GM21526 (cell line): ENCODE data around the gene RPF1.
"Not testable (repeated sequence)": the region's sequence is repeated elsewhere in the genome, so short reads cannot be mapped to it uniquely, and the experiment has no call there.

Experiments used
- ATAC-seq: cut with Tn5 transposase; IDR thresholded peaks from one replicate; pipeline ENCODE4 v1.9.1; 2021; ENCODE audit warnings: moderate library complexity; ENCODE audit not compliant: unreplicated experiment, low FRiP score

RPF1 gene

DNA sequence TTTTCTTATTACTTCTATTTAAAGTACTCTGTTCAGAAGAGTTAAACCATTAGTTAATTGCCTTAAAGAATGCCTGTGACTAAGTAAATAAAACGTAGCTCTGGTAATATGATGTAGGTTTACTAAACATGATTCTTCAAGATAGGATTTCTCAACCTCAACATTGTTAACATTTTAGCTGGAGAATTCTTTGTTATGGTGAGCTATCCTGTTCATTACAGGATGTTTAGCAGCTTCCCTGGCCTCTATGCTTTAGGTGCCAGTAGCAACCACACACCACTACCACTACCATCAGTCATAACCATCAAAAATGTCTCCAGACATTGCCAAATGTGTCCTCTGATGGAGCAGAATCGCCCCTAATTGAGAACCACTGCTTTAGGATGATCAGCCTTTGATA is 10.7 kb downstream of the RPF1 start:
- no peak for ATAC-seq

DNA sequence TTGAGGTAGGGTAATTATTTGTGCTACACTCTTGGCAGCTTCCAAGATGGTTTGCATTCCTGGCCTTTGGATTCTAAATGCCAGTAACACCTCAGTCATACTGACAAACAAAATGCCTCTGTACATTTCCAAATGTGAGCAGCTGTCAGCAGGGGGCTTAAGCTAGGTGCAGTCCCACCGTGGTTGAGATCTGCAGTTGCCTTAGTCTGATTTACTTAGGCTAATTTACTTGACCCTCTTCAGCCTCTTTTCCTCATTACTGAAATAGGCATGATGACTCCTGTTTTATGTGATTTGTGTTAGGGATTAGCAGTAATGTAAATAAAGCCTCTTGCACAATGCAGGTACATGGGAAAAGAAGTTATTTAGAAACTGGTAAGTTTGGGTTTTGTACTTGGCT is 13.7 kb downstream of the RPF1 start:
- no peak for ATAC-seq

DNA sequence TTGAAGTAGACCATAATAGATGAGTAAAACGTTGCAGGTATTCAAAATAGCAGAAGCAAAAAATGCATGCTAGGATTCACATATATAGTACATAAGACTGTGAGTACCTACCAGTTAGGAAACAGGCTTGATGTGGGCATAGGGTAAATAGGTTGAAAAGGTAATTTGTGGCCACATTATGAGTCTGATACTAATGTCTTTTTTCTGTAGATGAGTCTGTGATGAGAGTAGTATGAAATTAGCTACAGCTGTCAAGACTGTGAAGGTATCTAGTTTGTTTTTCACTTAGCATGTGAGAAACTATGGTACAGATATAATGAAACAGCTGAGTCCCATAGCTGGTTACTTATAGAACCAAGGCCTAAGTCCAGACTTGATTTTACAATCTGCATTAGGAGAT is 14.7 kb downstream of the RPF1 start:
- no peak for ATAC-seq

DNA sequence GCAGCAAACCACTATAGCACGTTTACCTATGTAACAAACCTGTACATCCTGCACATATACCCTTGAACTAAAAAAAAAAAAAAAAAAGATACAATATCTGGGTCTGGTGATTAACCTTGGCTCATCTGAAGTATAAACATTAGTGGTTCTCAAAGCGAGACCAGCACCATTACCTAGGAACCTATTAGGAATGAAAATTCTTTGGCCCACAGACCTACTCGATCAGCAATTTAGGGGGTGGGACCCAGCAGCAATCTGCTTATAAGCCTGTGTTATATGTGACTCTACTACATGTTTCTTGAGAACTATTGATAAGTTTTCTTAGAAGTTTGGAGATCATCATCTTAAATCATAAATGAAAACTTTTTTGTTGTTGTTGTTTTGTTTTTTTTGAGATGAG is 17.4 kb downstream of the RPF1 start:
- no peak for ATAC-seq

DNA sequence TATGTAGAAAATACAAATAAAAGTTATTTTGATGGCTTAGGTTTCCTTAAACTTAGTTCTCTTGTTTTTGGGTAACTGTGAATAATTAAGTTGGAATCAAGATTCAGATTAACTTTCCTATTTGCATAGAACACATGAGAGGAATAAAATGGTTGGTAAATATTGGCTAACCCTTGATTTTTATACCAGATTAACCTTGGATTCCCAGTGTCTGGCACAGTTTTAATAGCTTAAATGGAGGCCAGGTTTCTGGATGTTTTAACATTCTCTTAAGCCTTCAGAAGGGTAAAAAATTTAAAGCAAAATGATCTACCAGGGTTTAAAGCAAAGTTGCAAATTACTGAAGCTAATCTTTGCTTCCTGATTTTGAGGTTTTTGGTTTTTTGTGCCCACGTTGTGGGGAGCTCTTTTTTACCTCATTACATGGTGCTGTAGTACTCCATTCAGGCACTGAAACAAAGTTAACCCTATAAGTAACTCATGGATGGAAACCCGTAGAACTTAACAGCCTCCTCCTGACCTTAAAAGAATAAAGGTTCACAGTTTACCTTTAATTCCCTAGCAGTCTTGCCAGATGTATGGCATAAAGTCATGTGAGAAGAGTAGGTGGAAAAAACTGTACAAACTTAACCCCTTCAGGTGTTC is 18.7 kb downstream of the RPF1 start:
- ATAC-seq = no peak

DNA sequence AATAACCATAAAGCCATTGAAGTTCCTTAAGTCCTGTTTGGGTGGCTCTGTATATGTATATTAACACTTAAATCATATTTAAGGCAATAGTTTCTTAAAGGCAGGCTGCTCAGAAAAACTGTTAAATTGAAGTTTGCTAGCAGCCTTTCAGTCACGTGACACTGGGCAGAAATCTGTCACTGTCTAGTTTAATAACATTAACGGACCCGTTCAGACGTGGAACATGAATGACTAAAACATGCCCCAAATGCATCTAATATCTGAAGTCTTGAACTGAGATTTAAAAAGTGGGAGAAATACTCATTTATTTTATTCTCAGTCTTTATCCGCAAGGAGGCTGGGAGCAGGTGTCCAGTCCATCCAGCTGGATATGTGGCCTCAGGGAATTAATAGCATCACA is 23.9 kb downstream of the RPF1 start:
- no peak for ATAC-seq

DNA sequence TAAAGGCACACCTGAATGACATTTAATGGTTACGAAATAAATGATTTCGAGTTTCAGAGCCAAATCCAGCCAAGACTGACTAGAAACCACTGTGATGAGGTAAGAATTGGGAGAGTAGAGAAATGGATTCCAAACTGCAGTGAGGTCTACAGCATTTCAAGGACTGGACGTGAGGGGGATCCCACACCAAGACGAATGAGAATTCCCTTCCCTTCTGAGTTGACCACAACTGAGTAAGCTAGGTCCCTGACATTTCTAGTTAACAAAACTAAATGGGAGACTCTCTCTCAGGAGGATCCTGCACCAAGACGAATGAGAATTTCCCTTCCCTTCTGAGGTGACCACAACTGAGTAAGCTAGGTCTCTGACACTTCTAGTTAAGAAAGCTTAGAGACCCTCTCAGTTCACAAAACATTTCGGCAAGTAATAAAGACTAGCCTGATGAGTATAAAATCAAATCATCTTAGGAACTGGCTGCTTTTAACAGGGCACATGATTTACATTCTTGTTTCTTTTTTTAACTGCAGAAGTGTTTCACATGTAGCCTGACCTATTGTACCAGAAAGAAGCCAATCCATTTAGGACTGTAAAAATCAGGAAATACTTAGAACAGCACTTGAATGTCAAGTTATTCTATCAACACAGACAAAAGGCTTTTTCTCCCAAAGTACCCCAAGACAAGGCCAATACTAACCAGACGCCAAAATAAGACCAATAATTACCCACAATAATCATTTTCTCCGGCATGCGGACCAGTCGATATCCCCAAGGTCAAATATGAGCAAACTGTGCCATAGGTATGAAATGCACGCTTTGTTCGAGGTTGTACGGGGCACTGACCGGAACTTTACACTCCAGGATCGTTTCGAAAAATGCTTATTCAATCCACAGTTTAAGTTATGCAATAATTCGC is 25.8 kb downstream of the RPF1 start:
- no peak for ATAC-seq

DNA sequence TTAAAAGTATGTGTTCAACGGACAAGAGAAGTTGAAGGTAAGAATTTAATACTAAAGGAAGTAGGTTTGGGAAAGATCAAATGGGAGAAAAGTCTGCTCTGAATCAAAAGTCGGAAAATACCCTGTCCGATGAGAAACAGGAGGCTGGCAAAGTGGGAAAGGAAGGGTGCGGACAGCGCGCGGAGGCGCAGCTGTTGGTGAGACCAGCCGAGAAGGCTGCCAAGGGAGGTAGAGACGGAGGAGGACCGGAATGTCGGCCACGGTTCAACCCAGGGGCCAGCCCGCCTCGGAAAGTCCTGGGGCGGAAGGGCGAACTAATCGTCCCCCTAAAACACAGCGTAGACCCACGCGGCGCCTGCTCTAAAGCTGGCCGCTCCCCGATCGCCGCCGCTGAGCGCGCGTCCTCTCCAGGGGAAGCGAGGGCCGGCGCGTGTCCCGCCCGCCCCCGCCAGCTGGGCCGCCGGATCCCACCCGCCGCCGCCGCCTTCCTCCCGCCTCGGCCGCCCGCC is 26.5 kb downstream of the RPF1 start:
- ATAC-seq = peak; percentile 35

DNA sequence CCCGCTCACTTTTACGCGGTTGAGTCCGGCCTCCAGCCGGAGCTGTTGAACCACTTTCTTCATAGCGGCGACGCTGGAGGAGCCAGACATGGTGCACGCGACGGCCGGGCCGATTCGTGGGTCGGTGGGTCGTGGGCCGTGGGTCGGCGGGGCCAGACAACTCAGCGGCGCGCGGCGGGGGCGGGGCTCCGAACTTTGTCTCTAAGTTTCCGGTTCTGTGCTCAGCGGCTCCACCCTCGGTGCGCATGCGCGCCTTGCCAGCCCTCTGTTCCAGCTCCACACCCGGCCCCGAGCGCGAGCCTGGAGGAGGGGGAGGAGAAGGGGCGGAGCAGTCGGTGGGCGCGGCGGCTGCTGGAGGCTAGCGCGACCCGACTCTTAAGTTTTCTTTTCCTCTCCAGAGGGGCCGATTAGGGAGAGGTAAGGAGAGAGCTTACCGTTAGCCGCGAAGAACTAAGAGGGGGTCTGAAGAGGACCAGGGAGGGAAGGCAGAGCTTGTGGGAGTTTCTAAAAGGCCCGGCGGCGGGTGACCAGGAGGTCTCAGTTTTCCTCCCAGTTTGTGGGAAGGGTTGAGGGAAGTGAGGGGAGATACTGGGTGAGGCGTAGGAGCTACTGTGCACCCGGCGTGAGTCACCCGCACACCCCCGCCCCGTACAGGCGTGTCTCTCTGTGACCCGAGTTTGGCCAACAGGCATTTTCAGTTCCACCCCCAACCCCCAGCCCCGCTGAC is 27.1 kb downstream of the RPF1 start, which contains the start of the genes GNG5 and SPATA1:
GNG5 (minus strand) TSS at position 580 of the 727 bp plus-strand sequence; CDS start at position 90, 490 bp downstream.
SPATA1 (plus strand) TSS at position 385 of the 727 bp plus-strand sequence. CDS start 9,974 bp downstream, outside the sequence.
- peak; percentile 82 for ATAC-seq

DNA sequence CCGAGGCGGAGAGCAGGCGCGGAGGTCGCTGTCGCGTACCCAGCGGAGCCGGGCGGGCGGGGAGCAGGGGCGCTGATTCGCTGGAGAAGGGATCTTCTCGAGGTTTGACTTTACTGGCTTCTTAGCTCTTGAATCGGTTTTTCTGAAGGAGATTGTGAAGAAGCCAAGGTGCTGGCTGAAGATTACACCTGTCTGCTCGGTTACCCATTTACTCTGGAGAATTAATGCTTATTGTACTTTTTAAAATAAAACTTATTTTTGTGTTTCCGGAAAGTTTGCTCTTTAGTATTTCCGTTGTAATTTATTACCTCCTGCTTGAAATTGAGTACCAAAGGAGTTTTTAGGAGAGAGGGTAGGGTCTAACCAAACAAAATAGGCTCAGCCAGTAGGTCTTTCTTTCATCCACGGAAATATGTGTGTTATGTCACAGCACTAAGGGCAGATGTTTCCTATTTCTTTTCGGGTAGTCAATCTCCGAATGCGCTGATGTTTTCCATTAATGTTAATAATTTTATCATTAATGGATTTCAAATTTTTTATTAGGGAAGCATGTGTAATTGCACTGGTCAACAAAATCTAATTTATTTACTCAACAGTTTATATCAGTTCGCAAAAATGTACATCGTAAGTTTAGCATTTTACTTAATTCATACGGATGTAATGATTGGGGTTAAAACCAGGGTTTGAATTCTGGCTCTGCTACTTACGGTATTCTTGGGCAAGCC is 27.8 kb downstream of the RPF1 start:
- no peak for ATAC-seq

DNA sequence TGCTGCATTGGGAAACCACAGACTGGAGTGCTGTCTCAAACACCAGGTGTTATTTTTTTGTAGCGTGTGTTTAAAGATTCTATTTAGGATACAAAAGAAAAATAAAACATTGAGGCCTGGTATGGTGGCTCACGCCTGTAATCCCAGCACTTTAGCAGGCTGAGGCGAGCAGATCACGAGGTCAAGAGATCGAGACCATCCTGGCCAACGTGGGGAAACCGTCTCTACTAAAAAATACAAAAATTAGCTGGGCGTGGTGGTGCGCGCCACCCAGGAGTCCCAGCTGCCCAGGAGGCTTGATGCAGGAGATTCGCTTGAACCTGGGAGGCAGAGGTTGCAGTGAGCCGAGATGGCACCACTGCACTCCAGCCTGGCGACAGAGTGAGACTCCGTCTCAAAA is 28.8 kb downstream of the RPF1 start:
- not testable (repeated sequence) for ATAC-seq

DNA sequence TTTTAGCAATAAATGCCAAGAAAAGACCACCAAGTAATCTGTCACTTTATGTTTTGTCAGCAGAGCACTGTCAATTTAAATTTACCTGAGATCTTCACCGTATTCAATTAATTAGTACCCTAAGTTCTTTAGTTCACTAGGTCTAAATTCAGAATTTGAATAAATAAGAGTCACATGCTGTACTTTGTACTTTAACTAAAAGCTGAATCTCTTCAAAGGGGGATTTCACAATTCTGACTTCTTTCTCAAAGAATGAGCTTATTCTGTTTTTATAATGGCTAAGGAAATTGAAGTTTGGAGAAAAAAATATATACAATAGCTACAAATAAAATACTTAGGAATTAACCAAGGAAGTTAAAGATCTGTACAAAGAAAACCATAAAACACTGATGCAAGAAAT is 29.4 kb downstream of the RPF1 start:
- ATAC-seq = no peak

DNA sequence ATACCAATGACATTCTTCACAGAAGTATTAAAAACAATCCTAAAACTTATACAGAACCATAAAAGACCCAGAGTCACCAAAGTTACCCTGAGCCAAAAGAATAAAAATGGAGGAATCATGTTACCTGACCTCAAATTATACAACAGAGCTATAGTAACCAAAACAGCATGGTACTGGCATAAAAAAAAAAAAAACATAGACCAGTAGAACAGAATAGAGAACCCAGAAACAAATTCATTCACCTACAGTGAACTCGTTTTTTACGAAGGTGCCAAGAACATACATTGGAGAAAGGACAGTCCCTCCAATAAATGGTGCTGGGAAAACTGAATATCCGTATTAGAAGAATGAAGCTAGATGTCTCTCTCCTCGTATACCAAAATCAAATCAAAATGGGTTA is 30.0 kb downstream of the RPF1 start:
- ATAC-seq = no peak

DNA sequence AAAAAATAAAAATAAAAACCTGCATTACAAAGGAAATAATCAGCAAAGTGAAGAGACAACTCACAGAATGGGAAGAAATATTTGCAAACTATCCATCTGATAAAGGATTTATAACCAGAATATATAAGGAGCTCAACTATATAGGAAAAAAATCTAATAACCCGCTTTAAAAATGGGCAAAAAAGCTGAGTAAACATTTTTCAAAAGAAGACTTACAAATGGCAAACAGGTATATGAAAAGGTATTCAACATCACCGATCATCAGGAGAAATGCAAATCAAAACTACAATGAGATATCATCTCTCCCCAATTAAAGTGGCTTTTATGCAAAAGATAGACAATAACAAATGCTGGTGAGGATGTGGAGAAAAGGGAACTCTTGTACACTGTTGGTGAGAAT is 31.1 kb downstream of the RPF1 start:
- ATAC-seq = no peak

DNA sequence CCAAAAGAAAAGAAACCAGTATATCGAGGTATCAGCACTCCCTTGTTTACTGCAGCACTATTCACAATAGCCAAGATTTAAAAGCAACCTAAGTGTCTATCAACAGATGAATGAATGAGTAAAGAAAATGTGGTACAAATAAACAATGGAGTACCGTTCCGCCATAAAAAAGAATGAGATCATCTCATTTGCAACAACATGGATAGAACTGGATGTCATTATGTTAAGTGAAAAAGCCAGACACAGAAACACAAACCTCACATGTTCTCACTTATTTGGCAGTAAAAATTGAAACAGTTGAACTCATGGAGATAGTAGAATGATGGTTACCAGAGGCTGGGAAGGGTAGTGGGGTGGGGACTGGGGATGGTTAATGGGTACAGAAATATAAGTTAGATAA is 31.6 kb downstream of the RPF1 start:
- ATAC-seq = no peak

DNA sequence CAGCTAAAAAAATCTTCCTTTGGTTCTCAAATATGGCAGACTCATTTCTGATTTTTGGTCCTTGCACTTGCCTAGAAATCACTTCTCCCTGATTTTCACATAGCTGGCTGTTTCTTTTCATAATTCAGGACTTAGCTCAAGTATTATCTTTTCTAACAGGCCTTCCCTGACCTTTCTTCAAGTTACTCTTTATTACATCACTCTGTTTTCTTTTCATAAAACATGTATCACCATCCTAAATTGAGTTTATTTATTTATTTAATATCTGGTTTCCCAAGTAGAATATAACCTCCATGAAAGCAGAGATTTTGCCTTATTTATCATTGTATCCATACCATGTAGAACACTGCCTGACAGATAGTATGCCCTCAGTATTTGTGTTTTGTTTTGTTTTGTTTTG is 45.5 kb downstream of the RPF1 start:
- ATAC-seq = no peak

DNA sequence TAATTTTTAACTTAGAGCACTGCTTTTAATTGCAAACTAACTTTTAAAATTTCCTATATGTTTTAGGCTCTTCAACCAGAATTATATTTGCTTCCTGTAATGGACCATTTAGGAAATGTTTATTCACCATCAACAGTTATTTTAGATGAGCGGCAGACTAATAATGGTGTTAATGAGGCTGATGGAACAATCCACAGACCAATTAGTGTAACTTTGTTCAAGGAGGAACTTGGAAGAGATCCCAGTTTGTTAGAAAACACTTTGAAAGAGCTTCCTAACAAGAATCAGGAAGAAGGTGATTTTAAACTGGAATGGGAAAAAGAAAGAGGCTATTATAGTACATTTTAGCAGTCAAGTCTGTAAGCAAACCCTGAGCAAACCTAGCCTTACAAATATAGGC is 46.7 kb downstream of the RPF1 start:
- no peak for ATAC-seq

DNA sequence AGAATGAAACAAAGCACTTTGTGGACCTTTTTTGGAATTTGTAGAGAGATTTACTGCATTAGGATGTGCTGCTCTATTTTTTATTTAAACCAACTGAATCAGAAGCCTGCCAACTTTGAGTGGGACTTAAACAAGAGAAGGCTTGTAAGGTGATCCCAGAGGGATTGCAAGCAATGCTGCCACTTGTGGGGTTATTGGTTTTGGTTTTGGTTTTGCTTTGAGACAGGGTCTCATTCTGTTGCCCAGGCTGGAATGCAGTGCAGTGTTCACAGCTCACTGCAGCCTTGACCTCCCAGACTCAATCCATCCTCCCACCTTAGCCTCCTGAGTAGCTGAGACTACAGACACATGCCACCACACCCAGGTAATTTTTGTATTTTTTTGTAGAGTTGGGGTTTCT is 59.5 kb downstream of the RPF1 start:
- ATAC-seq = no peak

DNA sequence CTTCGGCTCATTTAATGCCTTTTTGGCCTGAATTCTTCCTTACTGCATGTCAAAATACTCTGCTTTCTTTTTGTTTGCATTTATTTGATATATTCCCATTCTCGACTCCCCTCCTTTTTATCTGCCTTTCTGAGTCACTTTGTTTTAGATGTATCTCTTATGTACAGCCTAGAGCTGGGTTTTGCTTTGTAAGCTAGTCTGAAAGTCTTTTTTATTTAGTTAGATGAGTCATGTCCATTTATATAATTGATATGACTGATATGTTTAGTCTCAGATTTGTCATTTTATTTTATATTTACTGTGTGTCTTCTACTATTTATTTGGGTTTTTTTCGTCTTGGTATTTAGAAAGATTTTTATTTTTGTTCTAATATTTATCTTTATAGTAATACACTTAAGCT is 60.9 kb downstream of the RPF1 start:
- ATAC-seq = no peak

DNA sequence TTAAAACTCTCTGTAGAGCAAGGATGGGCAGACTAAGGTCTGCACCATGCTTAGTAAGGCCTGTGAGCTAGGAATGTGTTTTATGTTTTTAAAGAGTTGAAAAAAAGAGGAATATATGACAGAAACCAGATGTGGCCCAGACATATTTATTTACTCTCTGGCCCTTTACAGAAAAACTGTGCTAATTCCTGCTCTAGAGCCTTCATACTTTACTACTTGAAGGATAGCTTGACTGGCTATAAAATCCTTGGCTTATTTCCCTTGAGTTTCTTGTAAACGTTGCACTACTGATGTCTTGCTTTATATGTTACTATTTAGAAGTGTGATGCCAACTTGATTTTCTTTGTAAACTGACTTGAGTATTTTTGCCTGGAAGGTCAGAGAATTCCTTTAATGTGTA is 61.7 kb downstream of the RPF1 start:
- no peak for ATAC-seq
